Left ventricle myocardium inferior (tissue), 1 donor: Measurements from ENCODE around the gene PCSK9. TPM values are rescaled to one million over a fixed set of nuclear protein-coding genes. Genes with fewer than 3 reads are reported as not detected.

Experiments
- DNase-seq: peaks from one replicate; pipeline ENCODE4 v3.0.0-alpha.2; 2020
- H3K27ac ChIP-seq: fragments of 200-600 bp; replicated peaks from 2 replicates; pipeline ENCODE4 v1.8.0; 2021
- H3K27me3 ChIP-seq: fragments of 200-600 bp; 2 replicates; pipeline ENCODE4 v1.8.0; 2021; ENCODE audit warnings: low read depth
- H3K36me3 ChIP-seq: fragments of 200-600 bp; 2 replicates; pipeline ENCODE4 v1.8.0; 2021
- H3K4me1 ChIP-seq: fragments of 200-600 bp; 2 replicates; pipeline ENCODE4 v1.8.0; 2021
- H3K4me3 ChIP-seq: fragments of 200-600 bp; 2 replicates; pipeline ENCODE4 v1.8.0; 2021; ENCODE audit warnings: mild to moderate bottlenecking, moderate library complexity
- H3K9me3 ChIP-seq: fragments of 200-600 bp; replicated peaks from 2 replicates; pipeline ENCODE4 v1.8.0; 2021
- CTCF ChIP-seq: fragments of 200-600 bp; IDR thresholded peaks from 2 replicates; pipeline ENCODE4 v1.8.0; 2021; ENCODE audit warnings: antibody characterized with exemption, mild to moderate bottlenecking, borderline replicate concordance
- intact Hi-C: fragments of 100-400 bp; cut with micrococcal nuclease; formaldehyde crosslinking; loops from one replicate; pipeline ENCODE4 v1.11.0; 2022
- total RNA-seq: library from RNA; stranded (reverse); fragmentation: NEBNext Ultra II Directional; extraction: Animal tissue kit (Norgen Biotek cat#: 25700); gene quantifications from one replicate; pipeline ENCODE4 v1.2.1, GENCODE V29; 2021
- donor health status: DM: no; HTN: yes; CAD: no; lungs with severe emphysema.

Gene PCSK9
- total RNA-seq, 1 donor from 2014 or later: not detected

- H3K4me3 ChIP-seq: no peak overlapping the region
- no peak for TF ChIP-seq CTCF
- no peak overlapping the region for H3K27ac ChIP-seq
- peaks cover 44% of the 10 kb centered on the region for H3K27me3 ChIP-seq
- H3K36me3 ChIP-seq: no peaks in the 10 kb centered on the region
- DNase-seq: no peak
- intact Hi-C loops: no loop called here
- H3K9me3 ChIP-seq: no peaks in the 10 kb centered on the region
- H3K4me1 ChIP-seq: no peaks in the 10 kb centered on the region
These were observed 36.7 kb upstream of the PCSK9 start for GRCh38 chr1:55002686-55003085.

- no peaks in the 10 kb centered on the region for H3K4me1 ChIP-seq
These were observed 33.8 kb upstream of the PCSK9 start for GRCh38 chr1:55005351-55006140.

GRCh38 chr1:55006931-55007330 is 32.4 kb upstream of the PCSK9 start:
- no peak for TF ChIP-seq CTCF
- H3K36me3 ChIP-seq: no peaks in the 10 kb centered on the region

More at GRCh38 chr1:55005351-55006140, 33.8 kb upstream of the PCSK9 start:
- no peak overlapping the region for H3K4me3 ChIP-seq
- H3K36me3 ChIP-seq: no peaks in the 10 kb centered on the region
- intact Hi-C loops: no loop called here
- no peak for DNase-seq
- H3K27ac ChIP-seq: no peak overlapping the region
- no peak for TF ChIP-seq CTCF
- H3K27me3 ChIP-seq: peaks cover 16% of the 10 kb centered on the region
- no peaks in the 10 kb centered on the region for H3K9me3 ChIP-seq

GRCh38 chr1:55007625-55008024 is 31.7 kb upstream of the PCSK9 start:
- Histone ChIP-seq H3K36me3 (no peaks in the 10 kb centered on the region), H3K27me3 (peaks cover 9% of the 10 kb centered on the region), H3K9me3 (no peaks in the 10 kb centered on the region), H3K27ac (no peak overlapping the region), H3K4me3 (no peak overlapping the region), H3K4me1 (no peaks in the 10 kb centered on the region)
- no peak for DNase-seq
- TF ChIP-seq CTCF: no peak
- intact Hi-C loops: no loop called here

More at GRCh38 chr1:55006931-55007330, 32.4 kb upstream of the PCSK9 start:
- DNase-seq: no peak
- intact Hi-C loops: no loop called here
- Histone ChIP-seq H3K27ac (no peak overlapping the region), H3K4me3 (no peak overlapping the region), H3K27me3 (peaks cover 9% of the 10 kb centered on the region), H3K9me3 (no peaks in the 10 kb centered on the region), H3K4me1 (no peaks in the 10 kb centered on the region)

GRCh38 chr1:55010194-55010886 is 29.0 kb upstream of the PCSK9 start:
- no peak for TF ChIP-seq CTCF
- intact Hi-C loops: no loop called here
- Histone ChIP-seq H3K27me3 (peaks cover 32% of the 10 kb centered on the region), H3K9me3 (no peaks in the 10 kb centered on the region), H3K4me1 (no peaks in the 10 kb centered on the region), H3K27ac (no peak overlapping the region), H3K4me3 (no peak overlapping the region), H3K36me3 (no peaks in the 10 kb centered on the region)
- DNase-seq: no peak
